SK-N-MC (cell line): ENCODE measurements around the gene SLC16A3.

Experiments used
- EZH2 ChIP-seq: fragments of 200-600 bp; sonication (generic); IDR thresholded peaks from one replicate; pipeline ENCODE4 v1.6.1; 2017; ENCODE audit warnings: antibody characterized with exemption
- FOXP2 ChIP-seq: optimal IDR thresholded peaks from 2 replicates; pipeline ENCODE3; 2011; ENCODE audit warnings: mild to moderate bottlenecking, moderate library complexity; ENCODE audit not compliant: insufficient read depth; ENCODE audit errors: extremely low read length, control extremely low read depth
- POLR2AphosphoS5 ChIP-seq: IDR thresholded peaks from 2 replicates; pipeline ENCODE4 v1.6.1; 2012; ENCODE audit warnings: mild to moderate bottlenecking, low read depth, low read length, borderline replicate concordance

- TF ChIP-seq EZH2 = no peak
- TF ChIP-seq POLR2AphosphoS5 = no peak
- no peak for TF ChIP-seq FOXP2
These were observed 482 bp upstream of the SLC16A3 start for GRCh38 chr17:82228278-82228841.
